EL (cell line): ENCODE measurements around the gene TECTB.

ENCODE experiments used
- DNase-seq: peaks from one replicate; pipeline ENCODE4 v3.0.0-alpha.2; 2016

The TECTB gene

DNA sequence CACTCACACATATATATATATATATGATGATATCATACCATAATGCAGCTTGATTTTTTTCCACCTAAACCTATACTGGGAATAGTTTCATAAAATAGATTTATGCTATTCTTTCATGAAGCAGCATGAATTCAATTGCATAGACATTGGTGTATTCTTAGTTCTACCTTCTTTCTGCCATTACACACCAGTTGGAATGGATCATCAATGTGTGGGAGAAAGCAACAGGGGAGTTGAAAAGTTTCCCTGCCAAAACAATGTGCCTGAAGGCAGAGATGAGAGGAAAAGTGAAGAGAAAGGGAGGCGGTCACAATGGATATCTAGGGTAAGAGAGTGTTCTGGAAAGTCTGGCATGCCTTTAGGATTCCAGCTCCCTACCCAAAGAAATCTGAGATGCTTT, 65.6 kb downstream of the TECTB start:
- no peak for DNase-seq

DNA sequence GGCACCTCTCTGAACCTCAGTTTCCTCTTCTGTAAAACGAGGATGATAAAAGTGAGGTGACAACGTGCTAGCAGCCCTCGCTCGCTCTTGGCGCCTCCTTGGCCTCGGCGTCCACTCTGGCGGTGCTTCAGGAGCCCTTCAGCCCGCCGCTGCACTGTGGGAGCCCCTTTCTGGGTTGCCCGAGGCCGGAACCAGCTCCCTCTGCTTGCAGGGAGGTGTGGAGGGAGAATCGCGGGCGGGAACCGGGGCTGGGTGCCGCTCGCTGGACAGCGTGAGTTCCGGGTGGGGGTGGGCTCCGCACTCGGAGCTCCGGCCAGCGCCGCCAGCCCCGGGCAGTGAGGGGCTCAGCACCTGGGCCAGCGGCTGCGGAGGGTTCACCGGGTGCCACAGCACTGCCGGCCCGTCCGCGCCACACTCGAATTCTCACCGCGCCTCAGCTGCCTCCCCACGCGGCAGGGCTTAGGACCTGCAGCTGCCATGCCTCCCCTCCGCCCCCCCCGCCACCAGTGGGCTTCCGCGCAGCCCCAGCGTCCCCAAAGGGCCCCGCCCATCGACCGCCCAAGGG, 66.4 kb downstream of the TECTB start:
- DNase-seq = no peak

DNA sequence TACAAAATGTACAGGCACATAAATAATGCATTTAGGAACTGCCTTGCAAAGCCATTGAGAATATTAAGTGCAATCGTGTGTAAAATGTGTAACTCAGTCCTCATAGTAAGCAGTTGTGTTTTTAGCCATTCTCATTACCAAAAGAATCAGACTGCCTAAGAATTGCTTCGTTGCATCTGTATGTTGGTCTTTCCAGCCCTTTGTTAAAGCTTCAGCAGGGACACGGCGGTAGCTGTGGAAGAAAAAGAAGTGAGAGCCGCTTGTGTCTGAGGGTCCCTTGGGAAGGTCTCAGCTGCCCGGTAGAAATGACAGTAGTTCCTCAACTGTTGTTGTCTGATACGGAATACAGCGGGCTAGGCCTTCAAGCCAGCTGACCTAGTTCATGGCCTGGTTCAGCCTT, 67.9 kb downstream of the TECTB start:
- DNase-seq = no peak

DNA sequence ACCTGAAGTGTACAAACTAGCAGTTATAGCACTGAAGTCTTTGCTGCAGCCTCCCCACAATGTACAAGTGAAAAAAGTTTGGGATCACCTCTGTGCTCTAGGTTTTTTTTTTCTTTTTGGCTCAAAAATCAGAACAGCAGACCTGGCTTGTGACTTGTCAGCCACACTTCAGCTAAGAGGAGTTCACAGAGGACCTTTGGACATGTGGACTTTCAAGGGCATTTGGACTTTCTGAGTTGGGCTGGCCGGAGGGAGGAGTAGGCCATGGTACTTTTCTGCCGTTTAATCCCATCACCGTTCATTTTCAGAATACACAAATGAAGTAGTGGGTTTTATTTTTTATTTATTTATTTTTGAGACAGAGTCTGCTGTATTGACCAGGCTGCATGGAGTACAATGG, 68.8 kb downstream of the TECTB start:
- DNase-seq = no peak

DNA sequence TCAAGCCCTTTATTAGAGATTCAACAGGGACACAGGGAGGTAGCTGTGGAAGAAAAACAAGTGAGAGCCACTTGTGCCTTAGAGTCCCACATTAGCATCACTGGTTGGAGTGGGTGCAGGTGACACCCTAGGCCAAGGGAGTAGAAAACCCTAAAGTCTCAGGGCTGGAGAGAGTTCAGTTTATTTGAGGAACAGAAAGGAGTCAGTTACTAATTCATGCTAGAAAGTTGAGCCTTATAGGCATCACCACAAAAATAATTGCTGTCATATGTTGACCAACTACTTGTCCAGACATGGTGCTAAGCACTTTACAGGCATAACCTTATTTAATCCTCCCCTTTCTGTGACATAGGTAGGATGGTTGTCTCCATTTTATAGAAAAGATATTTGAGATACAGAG, 69.8 kb downstream of the TECTB start:
- no peak for DNase-seq
